HEK293 (cell line): ENCODE results near the gene KCNMA1.

Experiments
- CTCF ChIA-PET: fragments of 350-600 bp; formaldehyde crosslinking; extraction: SDS; loops from one replicate; lab custom pipeline; 2021; ENCODE audit warnings: antibody characterized with exemption; lab: Yijun Ruan, JAX
- POLR2A ChIA-PET: fragments of 300-600 bp; formaldehyde crosslinking; extraction: SDS; loops from one replicate; lab custom pipeline; 2020; ENCODE audit warnings: antibody characterized with exemption, inconsistent platforms; lab: Yijun Ruan, JAX
- H3K27ac ChIP-seq: fragments of 200-500 bp; sonication (Bioruptor generic); 2 replicates; pipeline ENCODE4 v1.5.1; 2014; ENCODE audit warnings: low read depth, low read length, control low read depth, inconsistent platforms; ENCODE audit errors: extremely low read depth
- H3K36me3 ChIP-seq, 2 experiments: fragments of 200-500 bp in 1 of 2; sonication (Bioruptor generic) in 1 of 2; 1 replicate in 1 of 2; 2 replicates in 1 of 2; pipeline ENCODE4 v1.5.1; 2014 to 2017; ENCODE audit warnings: inconsistent platforms in 2 of 2, low read length in 2 of 2; ENCODE audit not compliant: control insufficient read depth in 2 of 2, insufficient read depth in 1 of 2
- H3K4me1 ChIP-seq: fragments of 200-500 bp; sonication (Bioruptor generic); 2 replicates; pipeline ENCODE4 v1.5.1; 2014; ENCODE audit warnings: mild to moderate bottlenecking, low read length, inconsistent platforms; ENCODE audit not compliant: control insufficient read depth, insufficient read depth
- H3K4me3 ChIP-seq: 2 replicates; pipeline ENCODE4 v1.5.1; 2011; ENCODE audit warnings: low read depth, mild to moderate bottlenecking, control low read depth, low read length, moderate library complexity
- H3K9me3 ChIP-seq: fragments of 200-500 bp; sonication (Bioruptor generic); 2 replicates; pipeline ENCODE4 v1.5.1; 2014; ENCODE audit warnings: low read depth, low read length, inconsistent platforms; ENCODE audit not compliant: control insufficient read depth, insufficient read depth
- BCL11B ChIP-seq: fragments of 450-650 bp; formaldehyde crosslinking; IDR thresholded peaks from 2 replicates; pipeline ENCODE4 v1.5.1; 2016; ENCODE audit warnings: low read depth, missing biosample characterization, missing genetic modification characterization
- GLI2 ChIP-seq: fragments of 450-650 bp; formaldehyde crosslinking; IDR thresholded peaks from 2 replicates; pipeline ENCODE4; 2017; ENCODE audit warnings: missing biosample characterization, missing genetic modification characterization, low read depth, borderline replicate concordance
- KLF16 ChIP-seq: fragments of 450-650 bp; formaldehyde crosslinking; IDR thresholded peaks from 2 replicates; pipeline ENCODE4 v1.5.1; 2017; ENCODE audit warnings: missing biosample characterization, missing genetic modification characterization
- KLF17 ChIP-seq: fragments of 450-650 bp; formaldehyde crosslinking; IDR thresholded peaks from 2 replicates; pipeline ENCODE4 v1.5.1; 2016; ENCODE audit warnings: missing biosample characterization, missing genetic modification characterization
- OSR2 ChIP-seq: fragments of 450-650 bp; formaldehyde crosslinking; IDR thresholded peaks from 2 replicates; pipeline ENCODE4 v1.5.1; 2016; ENCODE audit warnings: missing biosample characterization, missing genetic modification characterization
- PRDM6 ChIP-seq: fragments of 450-650 bp; formaldehyde crosslinking; IDR thresholded peaks from 2 replicates; pipeline ENCODE4 v1.5.1; 2017; ENCODE audit warnings: missing biosample characterization, missing genetic modification characterization
- REPIN1 ChIP-seq: fragments of 450-650 bp; formaldehyde crosslinking; IDR thresholded peaks from 2 replicates; pipeline ENCODE4 v1.5.1; 2017; ENCODE audit warnings: missing biosample characterization, missing genetic modification characterization, low read depth
- TSHZ1 ChIP-seq: fragments of 450-650 bp; formaldehyde crosslinking; IDR thresholded peaks from 2 replicates; pipeline ENCODE4 v1.5.1; 2016; ENCODE audit warnings: missing biosample characterization, missing genetic modification characterization, borderline replicate concordance
- ZFHX2 ChIP-seq: fragments of 450-650 bp; formaldehyde crosslinking; conservative IDR thresholded peaks from 2 replicates; pipeline ENCODE4 v1.5.1; 2016; ENCODE audit warnings: missing biosample characterization, missing genetic modification characterization
- ZFP69B ChIP-seq: fragments of 450-650 bp; formaldehyde crosslinking; IDR thresholded peaks from 2 replicates; pipeline ENCODE4 v1.5.1; 2016; ENCODE audit warnings: missing biosample characterization, missing genetic modification characterization
- ZNF133 ChIP-seq: fragments of 450-650 bp; formaldehyde crosslinking; IDR thresholded peaks from 2 replicates; pipeline ENCODE4 v1.5.1; 2016; ENCODE audit warnings: missing biosample characterization, missing genetic modification characterization
- ZNF18 ChIP-seq: fragments of 450-650 bp; formaldehyde crosslinking; IDR thresholded peaks from 2 replicates; pipeline ENCODE4 v1.5.1; 2016; ENCODE audit warnings: missing biosample characterization, missing genetic modification characterization
- ZNF202 ChIP-seq: fragments of 450-650 bp; formaldehyde crosslinking; IDR thresholded peaks from 2 replicates; pipeline ENCODE4 v1.5.1; 2016; ENCODE audit warnings: missing biosample characterization, missing genetic modification characterization, borderline replicate concordance
- ZNF223 ChIP-seq: fragments of 450-650 bp; formaldehyde crosslinking; IDR thresholded peaks from 2 replicates; pipeline ENCODE4 v1.5.1; 2016; ENCODE audit warnings: missing biosample characterization, missing genetic modification characterization
- ZNF26 ChIP-seq: fragments of 450-650 bp; formaldehyde crosslinking; IDR thresholded peaks from 2 replicates; pipeline ENCODE4 v1.5.1; 2016; ENCODE audit warnings: missing biosample characterization, missing genetic modification characterization
- ZNF341 ChIP-seq: fragments of 450-650 bp; formaldehyde crosslinking; IDR thresholded peaks from 2 replicates; pipeline ENCODE4; 2016; ENCODE audit warnings: low read depth, missing biosample characterization, missing genetic modification characterization
- ZNF37A ChIP-seq: fragments of 450-650 bp; IDR thresholded peaks from 2 replicates; pipeline ENCODE4 v1.5.1; 2018; ENCODE audit warnings: missing biosample characterization, missing genetic modification characterization
- ZNF48 ChIP-seq: fragments of 450-650 bp; formaldehyde crosslinking; IDR thresholded peaks from 2 replicates; pipeline ENCODE4 v1.5.1; 2016; ENCODE audit warnings: missing biosample characterization, missing genetic modification characterization
- ZNF513 ChIP-seq: fragments of 450-650 bp; IDR thresholded peaks from 2 replicates; pipeline ENCODE4 v1.5.1; 2018; ENCODE audit warnings: missing biosample characterization, missing genetic modification characterization
- ZNF558 ChIP-seq: fragments of 450-650 bp; formaldehyde crosslinking; IDR thresholded peaks from 2 replicates; pipeline ENCODE4 v1.5.1; 2016; ENCODE audit warnings: missing biosample characterization, missing genetic modification characterization
- ZNF580 ChIP-seq: fragments of 450-650 bp; formaldehyde crosslinking; IDR thresholded peaks from 2 replicates; pipeline ENCODE4 v1.5.1; 2016; ENCODE audit warnings: missing biosample characterization, missing genetic modification characterization
- ZNF747 ChIP-seq: fragments of 450-650 bp; formaldehyde crosslinking; IDR thresholded peaks from 2 replicates; pipeline ENCODE4 v1.5.1; 2016; ENCODE audit warnings: missing biosample characterization, missing genetic modification characterization
- ZSCAN23 ChIP-seq: fragments of 450-650 bp; formaldehyde crosslinking; IDR thresholded peaks from 2 replicates; pipeline ENCODE4 v1.5.1; 2016; ENCODE audit warnings: missing biosample characterization, missing genetic modification characterization
- ZSCAN30 ChIP-seq: fragments of 450-650 bp; IDR thresholded peaks from 2 replicates; pipeline ENCODE4 v1.5.1; 2018; ENCODE audit warnings: missing biosample characterization, mild to moderate bottlenecking, missing genetic modification characterization, moderate library complexity
- ZXDB ChIP-seq: fragments of 450-650 bp; formaldehyde crosslinking; IDR thresholded peaks from 2 replicates; pipeline ENCODE4 v1.5.1; 2016; ENCODE audit warnings: missing biosample characterization, missing genetic modification characterization

KCNMA1 gene

GRCh38 chr10:76975126-76975525 lies 662.5 kb downstream of the KCNMA1 start (continued):
- TF ChIP-seq OSR2 (no peak), ZXDB (tag by site-specific recombination) (no peak), ZFHX2 (no peak), ZNF202 (tag by site-specific recombination) (no peak), ZNF558 (tag by site-specific recombination) (no peak), ZNF133 (tag by site-specific recombination) (no peak), ZNF747 (tag by site-specific recombination) (no peak), ZNF580 (no peak), ZNF223 (tag by site-specific recombination) (no peak), ZNF48 (tag by site-specific recombination) (no peak), ZNF341 (no peak)

GRCh38 chr10:76974017-76974691 lies 663.5 kb downstream of the KCNMA1 start:
- H3K27ac ChIP-seq, result no peak overlapping the region
- H3K9me3 ChIP-seq, result no peaks in the 10 kb centered on the region
- POLR2A ChIA-PET, result no interaction called here
- CTCF ChIA-PET, result interaction anchor here (0.7 to 0.9 kb wide), 2 partner anchors 9 to 11 kb away, joined by 4 read pairs; no protein-coding TSS in a partner anchor
- peaks cover 16% of the 10 kb centered on the region for H3K4me1 ChIP-seq
- H3K36me3 ChIP-seq, result no peaks in the 10 kb centered on the region
- no peak overlapping the region for H3K4me3 ChIP-seq
- TF ChIP-seq ZSCAN23 (tag by site-specific recombination) (no peak), BCL11B (tag by site-specific recombination) (no peak), PRDM6 (tag by site-specific recombination) (peak; percentile 70), GLI2 (no peak), ZNF223 (tag by site-specific recombination) (no peak), ZSCAN30 (tag by site-specific recombination) (no peak), ZNF37A (tag by site-specific recombination) (no peak), REPIN1 (no peak), KLF16 (tag by site-specific recombination) (0 out of 2 replicates have a peak, but pooled peaks have one; percentile 30), KLF17 (no peak), TSHZ1 (peak; percentile 31; the same call in 1 of the 2 replicates), ZNF580 (peak; percentile 50), ZNF513 (tag by site-specific recombination) (no peak), OSR2 (0 out of 2 replicates have a peak, but pooled peaks have one; percentile 51), ZNF26 (tag by site-specific recombination) (no peak), ZFP69B (no peak), ZNF18 (peak; percentile 89)
